K562 (cell line): Measurements from ENCODE around the gene TBX1. TPM values are rescaled to one million over a fixed set of nuclear protein-coding genes. Genes with fewer than 3 reads are reported as not detected.

Experiments
- BRF1 ChIP-seq: IDR thresholded peaks from 3 replicates; pipeline ENCODE4 v1.6.1; 2011; ENCODE audit warnings: borderline replicate concordance, mild to moderate bottlenecking; ENCODE audit not compliant: insufficient read length; ENCODE audit errors: extremely low read depth
- CREM ChIP-seq: IDR thresholded peaks from 2 replicates; pipeline ENCODE4 v1.6.1; 2014; ENCODE audit warnings: antibody characterized with exemption, low read depth
- DDX20 ChIP-seq: fragments of 450-650 bp; IDR thresholded peaks from 2 replicates; pipeline ENCODE4 v1.6.1; 2016; ENCODE audit warnings: missing genetic modification characterization, low read depth, mild to moderate bottlenecking, missing compliant biosample characterization, moderate library complexity
- EP300 ChIP-seq: IDR thresholded peaks from 2 replicates; pipeline ENCODE4 v1.6.1; 2012; ENCODE audit warnings: low read length, improper control_type of control experiment
- GABPB2 ChIP-seq: fragments of 250-450 bp; sonication (Bioruptor Pico); conservative IDR thresholded peaks from 2 replicates; pipeline ENCODE4 v1.5.1; 2021; ENCODE audit warnings: mild to moderate bottlenecking
- GATA2 ChIP-seq: sonication (generic); formaldehyde crosslinking; IDR thresholded peaks from 2 replicates; pipeline ENCODE4 v1.4.0; 2020; ENCODE audit warnings: mild to moderate bottlenecking, missing genetic modification reagents
- GTF2E2 ChIP-seq: fragments of 200-800 bp; sonication (Bioruptor generic); IDR thresholded peaks from 2 replicates; pipeline ENCODE4 v1.6.1; 2016; ENCODE audit warnings: missing genetic modification characterization, missing compliant biosample characterization
- HCFC1 ChIP-seq: IDR thresholded peaks from 2 replicates; pipeline ENCODE4 v1.6.1; 2012; ENCODE audit warnings: low read depth, low read length, improper control_type of control experiment
- HDAC1 ChIP-seq, 2 experiments: fragments of 450-650 bp; IDR thresholded peaks; 2 replicates each; pipeline ENCODE4 v1.6.1; 2016 to 2017; ENCODE audit warnings: inconsistent platforms in 1 of 2, mild to moderate bottlenecking in 1 of 2, moderate library complexity in 1 of 2
- KDM1A ChIP-seq, 2 experiments: fragments of 450-650 bp; IDR thresholded peaks; 2 replicates each; pipeline ENCODE4 v1.6.1; 2016; ENCODE audit warnings: mild to moderate bottlenecking in 2 of 2
- KDM5B ChIP-seq: fragments of 200-600 bp; sonication (generic); IDR thresholded peaks from 2 replicates; pipeline ENCODE4 v1.6.1; 2012; ENCODE audit warnings: low read depth, mild to moderate bottlenecking, moderate library complexity, low read length, control low read depth, inconsistent platforms; ENCODE audit not compliant: insufficient replicate concordance
- LARP7 ChIP-seq: fragments of 450-650 bp; IDR thresholded peaks from 2 replicates; pipeline ENCODE4 v1.6.1; 2016
- NEUROD1 ChIP-seq: fragments of 150-350 bp; IDR thresholded peaks from 2 replicates; pipeline ENCODE4 v1.6.1; 2014; ENCODE audit warnings: borderline replicate concordance, low read length, low read depth; ENCODE audit not compliant: partially characterized antibody
- PML ChIP-seq: IDR thresholded peaks from 2 replicates; pipeline ENCODE4 v1.6.1; 2012; ENCODE audit warnings: low read length, inconsistent platforms
- SAFB2 ChIP-seq: fragments of 200-400 bp; formaldehyde crosslinking; IDR thresholded peaks from 2 replicates; pipeline ENCODE4 v1.6.1; 2018; ENCODE audit warnings: borderline replicate concordance, low read length, low read depth, moderate library complexity; ENCODE audit not compliant: severe bottlenecking
- THAP12 ChIP-seq: fragments of 250-450 bp; sonication (Bioruptor Pico); IDR thresholded peaks from 2 replicates; pipeline ENCODE4 v1.9.0; 2021; ENCODE audit warnings: mild to moderate bottlenecking, inconsistent platforms
- ZKSCAN8 ChIP-seq: fragments of 200-800 bp; sonication (Bioruptor generic); IDR thresholded peaks from 2 replicates; pipeline ENCODE4 v1.6.1; 2016; ENCODE audit warnings: missing genetic modification characterization, missing compliant biosample characterization
- ZNF24 ChIP-seq: fragments of 450-650 bp; IDR thresholded peaks from 2 replicates; pipeline ENCODE4 v1.6.1; 2016
- ZNF282 ChIP-seq: sonication (generic); formaldehyde crosslinking; IDR thresholded peaks from 2 replicates; pipeline ENCODE4 v1.8.1; 2023; ENCODE audit warnings: missing genetic modification reagents
- ZNF311 ChIP-seq: fragments of 250-450 bp; sonication (Bioruptor Pico); IDR thresholded peaks from 2 replicates; pipeline ENCODE4 v1.4.0; 2020; ENCODE audit warnings: mild to moderate bottlenecking, moderate library complexity
- polyA plus RNA-seq, 8 experiments: library from polyadenylated mRNA; depleted of rRNA in 4 of 8; stranded (reverse) in 5 of 8; unstranded in 3 of 8; fragments of >200 nt; fragmentation: Nextera tagmentation in 2 of 8; fragmentation: Illumina TruSeq in 1 of 8; extraction: Ambion mirVana in 2 of 8; extraction: Trizol in 1 of 8; gene quantifications; 2 replicates each; pipeline versions ENCODE4 v1.2.1 to v1.2.3, GENCODE V29; 2011 to 2014; ENCODE audit warnings: inconsistent platforms in 1 of 8, missing spikeins in 1 of 8
- total RNA-seq, 7 experiments: library from RNA; depleted of rRNA in 6 of 7; stranded (reverse); fragments of >200 nt in 6 of 7; fragmentation: Illumina TruSeq in 2 of 7; extraction: Trizol in 2 of 7; gene quantifications; 2 replicates each; pipeline versions ENCODE4 v1.2.1 to v1.2.3, GENCODE V29; 2011 to 2021; ENCODE audit warnings: low replicate concordance in 1 of 7
- TF ChIP-seq, protein P1 (sequence below): fragments of 450-650 bp; formaldehyde crosslinking; IDR thresholded peaks from 2 replicates; pipeline ENCODE4 v1.4.0; 2020; ENCODE audit warnings: mild to moderate bottlenecking, moderate library complexity
- TF ChIP-seq, protein P2 (sequence below), 2 experiments: fragments of 450-650 bp in 1 of 2; sonication (generic) in 1 of 2; formaldehyde crosslinking in 1 of 2; IDR thresholded peaks in 1 of 2; conservative IDR thresholded peaks in 1 of 2; 2 replicates each; pipeline versions ENCODE4 v1.6.1 to v1.8.1; 2016 to 2023; ENCODE audit warnings: mild to moderate bottlenecking in 2 of 2, moderate library complexity in 2 of 2, inconsistent platforms in 1 of 2, missing genetic modification reagents in 1 of 2

TBX1 gene
- total and polyA plus RNA-seq, 9 of the 15 experiments (the other 6 are each of a cell fraction or from before 2014, with no cell fraction given): 0.07 to 35.0 (median 3.9) TPM

DNA sequence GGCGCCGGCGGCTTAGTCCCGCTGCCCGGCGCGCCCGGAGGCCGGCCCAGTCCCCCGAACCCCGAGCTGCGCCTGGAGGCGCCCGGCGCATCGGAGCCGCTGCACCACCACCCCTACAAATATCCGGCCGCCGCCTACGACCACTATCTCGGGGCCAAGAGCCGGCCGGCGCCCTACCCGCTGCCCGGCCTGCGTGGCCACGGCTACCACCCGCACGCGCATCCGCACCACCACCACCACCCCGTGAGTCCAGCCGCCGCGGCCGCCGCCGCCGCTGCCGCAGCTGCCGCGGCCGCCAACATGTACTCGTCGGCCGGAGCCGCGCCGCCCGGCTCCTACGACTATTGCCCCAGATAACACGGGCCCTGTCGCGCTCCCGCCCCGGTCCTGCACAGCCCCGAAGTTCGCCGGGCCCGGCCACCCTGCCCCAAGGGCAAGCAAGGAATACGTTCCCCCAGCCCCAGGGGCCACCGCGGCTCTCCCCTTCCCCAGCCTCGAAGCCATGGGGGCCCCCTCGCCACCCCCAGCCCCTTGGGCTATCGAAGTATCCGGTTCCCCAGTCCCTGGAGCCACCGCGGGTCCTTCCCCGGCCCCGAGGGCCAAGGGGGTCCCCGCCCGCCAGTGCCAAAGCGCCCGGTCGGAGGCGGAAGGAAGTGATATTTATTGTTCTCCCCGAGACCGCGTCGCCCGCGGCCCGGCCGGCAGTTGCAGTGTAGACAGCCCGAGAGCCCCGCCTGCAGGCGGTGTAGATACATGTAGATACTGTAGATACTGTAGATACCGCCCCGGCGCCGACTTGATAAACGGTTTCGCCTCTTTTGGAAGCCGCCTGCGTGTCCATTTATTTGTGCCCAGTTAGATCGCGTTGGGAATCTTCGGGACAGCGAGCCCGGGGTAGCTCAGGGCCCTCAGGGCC, 6.2 kb downstream of the TBX1 start (continued):
- TF ChIP-seq, protein P1, sequence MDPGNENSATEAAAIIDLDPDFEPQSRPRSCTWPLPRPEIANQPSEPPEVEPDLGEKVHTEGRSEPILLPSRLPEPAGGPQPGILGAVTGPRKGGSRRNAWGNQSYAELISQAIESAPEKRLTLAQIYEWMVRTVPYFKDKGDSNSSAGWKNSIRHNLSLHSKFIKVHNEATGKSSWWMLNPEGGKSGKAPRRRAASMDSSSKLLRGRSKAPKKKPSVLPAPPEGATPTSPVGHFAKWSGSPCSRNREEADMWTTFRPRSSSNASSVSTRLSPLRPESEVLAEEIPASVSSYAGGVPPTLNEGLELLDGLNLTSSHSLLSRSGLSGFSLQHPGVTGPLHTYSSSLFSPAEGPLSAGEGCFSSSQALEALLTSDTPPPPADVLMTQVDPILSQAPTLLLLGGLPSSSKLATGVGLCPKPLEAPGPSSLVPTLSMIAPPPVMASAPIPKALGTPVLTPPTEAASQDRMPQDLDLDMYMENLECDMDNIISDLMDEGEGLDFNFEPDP (CRISPR knock-in tag): no peak
- TF ChIP-seq KDM5B: peak; percentile 44
- no peak for TF ChIP-seq HCFC1
- TF ChIP-seq PML: no peak
- TF ChIP-seq ZKSCAN8 (CRISPR knock-in tag): no peak
- TF ChIP-seq LARP7: no peak
- no peak for TF ChIP-seq THAP12
- no peak for TF ChIP-seq NEUROD1
- TF ChIP-seq GATA2 (CRISPR knock-in tag): no peak
- peak; percentile 56; the same call in 1 of the 2 replicates for TF ChIP-seq GTF2E2 (tag)
- no peak for TF ChIP-seq GABPB2 (CRISPR knock-in tag)
- TF ChIP-seq, protein P2, sequence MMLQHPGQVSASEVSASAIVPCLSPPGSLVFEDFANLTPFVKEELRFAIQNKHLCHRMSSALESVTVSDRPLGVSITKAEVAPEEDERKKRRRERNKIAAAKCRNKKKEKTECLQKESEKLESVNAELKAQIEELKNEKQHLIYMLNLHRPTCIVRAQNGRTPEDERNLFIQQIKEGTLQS (IDR thresholded peaks at IDR 0.05): no peak
- TF ChIP-seq, protein P2 (CRISPR knock-in tag; conservative IDR thresholded peaks at IDR 0.05): no peak
- 0 out of 2 replicates have a peak, but pooled peaks have one; percentile 16 for TF ChIP-seq EP300
- TF ChIP-seq ZNF311 (CRISPR knock-in tag): no peak
- TF ChIP-seq ZNF24: no peak
- TF ChIP-seq BRF1: no peak
- 0 out of 2 replicates have a peak, but pooled peaks have one; percentile 26 for TF ChIP-seq CREM
- no peak for TF ChIP-seq SAFB2
- TF ChIP-seq KDM1A (IDR thresholded peaks at IDR 0.05): no peak
- no peak for TF ChIP-seq ZNF282
- TF ChIP-seq DDX20 (tag): no peak
- TF ChIP-seq HDAC1 (IDR thresholded peaks at IDR 0.05): peak in 1 of 2 experiments; percentile 26; a peak in 1 of 4 replicates
